ENCODE data around the gene TBC1D22B. TPM values are rescaled to one million over a fixed set of nuclear protein-coding genes. Genes with fewer than 3 reads are reported as not detected.

The TBC1D22B gene
- total RNA-seq, 6 donors from 2014 or later: 10.0 to 17.8 (median 10.9) TPM

GRCh38 chr6:37230104-37230503, 27.5 kb upstream of the TBC1D22B start:
- Histone ChIP-seq H3K4me1 (no peaks in the 10 kb centered on the region), H3K27me3 (no peaks in the 10 kb centered on the region), H3K4me3 (no peak overlapping the region), H3K9me3 (no peaks in the 10 kb centered on the region), H3K36me3 (no peaks in the 10 kb centered on the region), H3K27ac (no peak overlapping the region)
- 85 to 93% methylated on average over 6 of the region's 6 CpGs for WGBS, 2 donors
- ATAC-seq (ENCODE audit: low FRiP score in 2 of 2) (no peak), DNase-seq (no peak)
- TF ChIP-seq CTCF (IDR thresholded peaks at IDR 0.05) (no peak), POLR2AphosphoS5 (IDR thresholded peaks at IDR 0.05) (no peak), POLR2A (IDR thresholded peaks at IDR 0.05) (no peak), EP300 (IDR thresholded peaks at IDR 0.05) (no peak)

GRCh38 chr6:37232430-37233017, 25.0 kb upstream of the TBC1D22B start:
- H3K4me1 ChIP-seq: no peaks in the 10 kb centered on the region
- ATAC-seq (ENCODE audit: low FRiP score in 2 of 2): no peak
- H3K36me3 ChIP-seq: no peaks in the 10 kb centered on the region
- H3K27ac ChIP-seq: no peak overlapping the region
- no peak for TF ChIP-seq EP300 (IDR thresholded peaks at IDR 0.05)
- no peak for TF ChIP-seq CTCF (IDR thresholded peaks at IDR 0.05)
- TF ChIP-seq POLR2A (IDR thresholded peaks at IDR 0.05): no peak
- TF ChIP-seq POLR2AphosphoS5 (IDR thresholded peaks at IDR 0.05): no peak
- H3K4me3 ChIP-seq: no peak overlapping the region
- 69% methylated on average over 5 of the region's 5 CpGs for WGBS, 2 donors
- no peaks in the 10 kb centered on the region for H3K9me3 ChIP-seq
- H3K27me3 ChIP-seq: no peaks in the 10 kb centered on the region
- no peak for DNase-seq

- Histone ChIP-seq H3K9me3 (no peaks in the 10 kb centered on the region), H3K4me1 (peaks cover 0 to 3% (median 0%) of the 10 kb centered on the region in 4 donors), H3K27me3 (no peaks in the 10 kb centered on the region), H3K4me3 (no peak overlapping the region), H3K27ac (no peak overlapping the region), H3K36me3 (no peaks in the 10 kb centered on the region)
- WGBS, 2 donors: 84 to 97% methylated on average over 7 of the region's 7 CpGs
- ATAC-seq (ENCODE audit: low FRiP score in 2 of 2) (no peak), DNase-seq (no peak)
- TF ChIP-seq EP300 (IDR thresholded peaks at IDR 0.05) (no peak), POLR2A (IDR thresholded peaks at IDR 0.05) (no peak), CTCF (IDR thresholded peaks at IDR 0.05) (no peak), POLR2AphosphoS5 (IDR thresholded peaks at IDR 0.05) (no peak)
Observed at GRCh38 chr6:37233541-37233940, 24.0 kb upstream of the TBC1D22B start.

- no peak for TF ChIP-seq POLR2A (IDR thresholded peaks at IDR 0.05)
- TF ChIP-seq CTCF (IDR thresholded peaks at IDR 0.05): no peak
- TF ChIP-seq POLR2AphosphoS5 (IDR thresholded peaks at IDR 0.05): no peak
- no peak for TF ChIP-seq EP300 (IDR thresholded peaks at IDR 0.05)
- WGBS, 2 donors: 87 to 96% methylated on average over 2 of the region's 2 CpGs
- no peak for ATAC-seq (ENCODE audit: low FRiP score in 2 of 2)
- Histone ChIP-seq H3K4me1 (peaks cover 7 to 16% (median 11%) of the 10 kb centered on the region in 4 donors), H3K4me3 (no peak overlapping the region), H3K9me3 (no peaks in the 10 kb centered on the region), H3K27me3 (no peaks in the 10 kb centered on the region), H3K27ac (no peak overlapping the region), H3K36me3 (no peaks in the 10 kb centered on the region)
- no peak for DNase-seq
Observed at GRCh38 chr6:37236921-37237320, 20.7 kb upstream of the TBC1D22B start.

- H3K27me3 ChIP-seq: no peaks in the 10 kb centered on the region
- H3K27ac ChIP-seq: no peak overlapping the region
- H3K4me3 ChIP-seq: no peak overlapping the region
- H3K9me3 ChIP-seq: no peaks in the 10 kb centered on the region
- DNase-seq (no peak), ATAC-seq (ENCODE audit: low FRiP score in 2 of 2) (no peak)
- peaks cover 7 to 17% (median 13%) of the 10 kb centered on the region in 4 donors for H3K4me1 ChIP-seq
- no peak for TF ChIP-seq POLR2A (IDR thresholded peaks at IDR 0.05)
- no peaks in the 10 kb centered on the region for H3K36me3 ChIP-seq
Observed at GRCh38 chr6:37237789-37238188, 19.8 kb upstream of the TBC1D22B start.
